GM18907 (cell line): ENCODE data around the gene NEK8.
"Not testable (repeated sequence)": the region's sequence is repeated elsewhere in the genome, so short reads cannot be mapped to it uniquely, and the experiment has no call there.

Source experiments
- ATAC-seq: cut with Tn5 transposase; IDR thresholded peaks from one replicate; pipeline ENCODE4 v1.9.1; 2021; ENCODE audit warnings: mild to moderate bottlenecking, moderate library complexity; ENCODE audit not compliant: unreplicated experiment

NEK8 gene

GRCh38 chr17:28707339-28707720 lies 21.3 kb upstream of the NEK8 start:
- ATAC-seq: no peak

DNA sequence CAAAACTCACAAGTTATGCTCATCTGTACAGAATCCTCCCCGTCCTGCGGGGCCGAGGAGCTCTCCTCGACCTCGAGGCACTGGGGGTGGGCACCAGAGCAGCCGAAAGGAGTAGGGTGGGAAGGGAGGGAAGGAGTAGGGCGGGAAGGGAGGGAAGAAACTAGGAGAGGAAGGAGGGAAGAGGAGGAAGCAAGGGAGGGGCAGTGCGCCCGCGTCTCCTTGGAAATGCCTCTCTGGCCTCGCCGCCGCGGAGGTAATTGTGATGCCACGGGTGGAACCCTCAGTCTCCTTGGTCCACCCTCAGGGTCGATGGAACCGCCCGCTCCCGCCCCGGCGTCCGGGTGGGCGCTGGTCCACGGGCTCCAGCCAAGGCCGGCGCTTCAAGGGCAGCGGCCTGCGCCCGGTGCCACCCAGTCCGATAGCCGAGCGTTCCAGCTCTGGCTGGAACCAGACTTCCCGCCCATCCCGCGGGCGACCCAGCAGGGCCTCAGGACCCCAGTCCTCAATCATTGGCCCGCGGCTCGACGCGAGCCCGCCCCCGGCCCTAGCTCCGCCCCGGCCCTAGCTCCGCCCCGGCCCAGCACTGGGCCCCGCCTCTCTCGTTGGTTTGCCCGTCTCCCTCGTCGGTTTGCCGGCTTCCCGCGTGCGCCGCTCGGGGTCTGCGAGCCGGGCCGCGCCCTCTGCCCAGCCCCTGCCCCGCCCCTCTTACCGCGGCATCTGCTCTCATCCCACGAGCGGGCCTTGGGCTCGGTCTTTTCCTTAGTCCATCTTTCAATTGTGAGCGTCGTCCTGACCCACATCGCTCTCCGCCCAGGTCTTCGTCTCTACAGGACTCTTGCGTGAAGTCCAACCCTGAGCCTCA lies 17.5 kb upstream of the NEK8 start:
- peak; percentile 70 for ATAC-seq

GRCh38 chr17:28711723-28712031 lies 16.9 kb upstream of the NEK8 start, which contains the start of gene PROCA1:
Gene PROCA1 (minus strand): TSS chr17:28711888. CDS start chr17:28711660, 228 bp downstream.
- peak; percentile 30 for ATAC-seq

DNA sequence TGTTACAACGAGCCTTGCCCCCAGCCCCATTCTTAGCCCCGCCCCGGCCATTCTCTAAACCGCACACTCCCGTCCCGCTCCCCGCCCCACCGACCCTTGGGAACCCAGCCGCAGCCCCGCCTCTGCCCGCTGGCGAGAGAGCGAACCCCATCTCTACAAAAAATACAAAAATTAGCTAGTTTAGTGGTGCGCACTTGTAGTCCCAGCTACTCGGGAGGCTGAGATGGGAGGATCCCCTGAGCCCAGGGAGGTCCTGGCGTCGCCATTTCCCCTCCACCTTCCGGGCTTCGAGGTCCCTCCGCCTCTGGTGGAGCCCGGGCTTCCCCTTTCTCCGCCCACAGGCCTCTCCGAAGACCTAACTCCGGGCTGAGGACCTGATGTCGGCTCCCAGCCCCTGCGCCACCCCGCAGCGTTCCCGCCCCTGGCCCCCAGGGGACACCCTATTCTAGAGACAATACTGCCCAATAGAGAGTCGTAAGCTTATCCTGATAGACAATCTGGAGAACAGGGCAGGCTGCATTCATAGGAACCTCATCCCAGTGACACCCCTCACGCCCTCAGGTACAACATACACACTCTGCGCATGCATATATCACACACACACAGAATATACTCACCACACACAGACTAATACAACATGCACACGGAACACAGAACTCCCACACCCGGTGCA lies 16.4 kb upstream of the NEK8 start:
- peak; percentile 23 for ATAC-seq

- no peak for ATAC-seq
Observed at GRCh38 chr17:28712705-28713415, 15.7 kb upstream of the NEK8 start.

GRCh38 chr17:28714281-28714680 lies 14.3 kb upstream of the NEK8 start:
- ATAC-seq: no peak

- no peak for ATAC-seq
Observed at GRCh38 chr17:28715217-28715616, 13.4 kb upstream of the NEK8 start.

- no peak for ATAC-seq
Observed at GRCh38 chr17:28716740-28717577, 11.6 kb upstream of the NEK8 start.

DNA sequence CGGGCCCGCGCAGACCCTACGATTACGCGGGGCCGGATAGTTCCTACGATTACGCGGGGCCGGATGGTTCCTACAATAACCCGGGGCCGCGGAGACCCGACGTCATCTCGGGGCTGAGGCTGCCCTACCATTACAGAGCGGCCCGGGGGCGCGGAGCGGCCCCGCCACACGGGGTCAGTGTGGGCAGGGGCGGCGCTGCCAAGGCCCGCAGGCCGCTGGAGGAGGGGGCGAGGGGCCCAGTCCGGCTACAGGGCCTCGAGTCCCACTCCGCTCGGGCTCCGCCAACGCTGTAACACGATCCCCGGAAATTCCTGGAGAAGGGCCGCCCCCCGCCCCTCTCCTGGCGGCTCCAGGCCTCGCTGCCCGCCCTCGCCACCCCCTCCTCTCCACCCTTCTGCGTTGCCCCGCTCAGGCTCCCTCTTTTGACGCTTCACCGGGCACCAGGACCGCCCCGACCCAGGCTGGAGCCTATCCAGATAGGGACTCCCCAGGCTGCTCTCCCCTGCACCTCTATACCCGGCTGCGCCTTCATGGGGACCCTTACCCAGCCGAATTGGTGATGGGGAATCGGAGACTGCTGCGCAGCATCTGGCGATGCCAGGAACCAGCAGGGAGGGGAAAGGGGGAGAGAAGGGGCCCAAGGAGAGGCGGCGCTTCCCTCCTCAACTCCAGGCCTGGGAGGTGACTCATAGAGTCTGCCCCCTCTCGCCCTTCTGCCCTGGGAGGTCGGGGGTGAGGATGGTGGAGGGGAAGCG lies 10.8 kb upstream of the NEK8 start, which contains the start of gene RAB34:
Gene RAB34, minus strand, starts transcription at position 291 of the 755 bp plus-strand sequence. CDS start 602 bp downstream, outside the sequence.
- no peak for ATAC-seq

- no peak for ATAC-seq
Observed at GRCh38 chr17:28718333-28719020, 10.1 kb upstream of the NEK8 start.

DNA sequence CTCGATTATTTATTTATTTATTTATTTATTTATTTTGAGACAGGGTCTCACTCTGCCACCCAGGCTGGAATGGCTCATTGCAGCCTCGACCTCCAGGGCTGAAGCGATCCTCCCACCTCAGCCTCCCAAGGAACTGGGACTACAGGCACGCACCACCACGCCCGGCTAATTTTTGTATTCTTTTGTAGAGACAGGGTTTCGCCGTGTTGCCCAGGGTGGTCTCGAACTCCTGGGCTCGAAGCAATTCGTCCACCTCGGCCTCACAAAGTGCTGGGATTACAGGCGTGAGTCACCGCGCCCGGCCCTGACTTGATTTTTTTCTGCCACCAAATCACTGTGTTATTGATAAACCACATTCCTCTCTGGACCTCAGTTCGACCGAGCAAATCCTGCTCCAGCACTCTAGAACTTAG lies 9.6 kb upstream of the NEK8 start:
- ATAC-seq: no peak

GRCh38 chr17:28720247-28720996 lies 8.2 kb upstream of the NEK8 start:
- no peak for ATAC-seq

- ATAC-seq: not testable (repeated sequence)
Observed at GRCh38 chr17:28720997-28721329, 7.6 kb upstream of the NEK8 start.

DNA sequence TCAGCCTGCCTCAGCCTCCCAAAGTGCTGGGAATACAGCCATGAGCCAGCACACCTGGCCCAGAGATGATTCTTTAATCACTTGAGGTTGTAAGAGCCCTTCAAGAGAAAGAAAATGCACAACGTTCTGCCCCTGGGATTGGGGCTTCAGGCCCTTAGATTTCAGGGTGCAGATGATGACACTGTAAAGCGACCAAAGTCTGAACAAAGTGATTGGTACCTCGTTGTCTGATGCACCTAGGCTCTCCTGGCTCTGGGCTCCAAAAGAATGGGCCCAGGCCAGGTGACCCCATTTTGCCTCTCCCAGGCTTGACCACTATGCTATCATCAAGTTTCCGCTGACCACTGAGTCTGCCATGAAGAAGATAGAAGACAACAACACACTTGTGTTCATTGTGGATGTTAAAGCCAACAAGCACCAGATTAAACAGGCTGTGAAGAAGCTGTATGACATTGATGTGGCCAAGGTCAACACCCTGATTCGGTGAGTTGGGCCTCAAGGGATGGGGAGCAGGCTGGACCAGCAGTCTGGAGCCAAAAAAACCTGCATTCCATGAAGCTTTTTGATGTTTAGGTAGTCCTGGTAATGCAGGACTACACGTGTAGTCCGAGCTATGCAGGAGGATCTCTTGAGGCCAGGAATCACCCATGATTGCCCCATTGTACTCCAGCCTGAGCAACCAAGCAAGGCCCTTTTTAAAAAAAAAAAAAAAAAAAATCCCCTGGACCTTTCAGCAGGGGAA lies 6.0 kb upstream of the NEK8 start:
- ATAC-seq: no peak

DNA sequence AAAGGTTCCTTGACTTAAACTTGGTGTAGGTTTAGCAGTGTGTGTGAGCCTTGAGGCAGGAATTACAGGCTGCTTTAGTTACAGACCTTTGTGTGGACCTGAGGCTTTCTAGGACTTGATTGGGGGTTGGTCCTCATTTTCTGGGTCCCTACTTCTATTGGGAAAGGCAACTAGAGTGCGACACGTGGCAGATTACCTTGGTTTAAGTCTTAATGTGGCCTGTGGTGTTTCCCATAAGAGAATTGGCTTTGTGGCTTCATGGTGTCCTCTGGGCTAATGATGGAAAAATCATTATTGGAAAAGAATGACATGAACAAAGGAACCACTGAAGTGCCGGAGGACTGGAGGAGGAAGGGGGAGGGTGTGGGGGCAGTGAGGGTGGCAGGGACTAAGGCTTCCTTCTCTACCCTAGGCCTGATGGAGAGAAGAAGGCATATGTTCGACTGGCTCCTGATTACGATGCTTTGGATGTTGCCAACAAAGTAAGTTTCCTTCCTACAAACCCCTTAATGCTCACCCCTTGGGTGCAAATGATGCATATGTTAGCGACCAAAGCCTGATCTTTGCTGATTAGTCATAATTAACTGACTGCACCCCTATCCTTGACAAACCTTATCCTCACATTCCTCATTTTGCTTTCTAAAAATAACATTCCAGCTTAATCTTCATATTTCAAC lies 5.3 kb upstream of the NEK8 start:
- ATAC-seq: no peak

- ATAC-seq: not testable (repeated sequence)
Observed at GRCh38 chr17:28723836-28724499, 4.6 kb upstream of the NEK8 start.
